Kidney epithelial cell (primary cell): ENCODE data around the gene PLEKHA8. TPM values are rescaled to one million over a fixed set of nuclear protein-coding genes. Genes with fewer than 3 reads are reported as not detected.

Source experiments
- DNase-seq: peaks from one replicate; pipeline ENCODE4 v3.0.0-alpha.2; 2010; ENCODE audit warnings: low read depth
- H3K27me3 ChIP-seq: 2 replicates; pipeline ENCODE4 v1.6.0; 2011; ENCODE audit warnings: low read length; ENCODE audit not compliant: control insufficient read depth, insufficient read depth
- H3K36me3 ChIP-seq: 2 replicates; pipeline ENCODE4 v1.5.1; 2011; ENCODE audit warnings: low read length; ENCODE audit not compliant: control insufficient read depth, insufficient read depth
- H3K4me3 ChIP-seq: 2 replicates; pipeline ENCODE4 v1.5.1; 2011; ENCODE audit warnings: low read depth, mild to moderate bottlenecking, control low read depth, low read length
- CTCF ChIP-seq: IDR thresholded peaks from 2 replicates; pipeline ENCODE4 v1.5.1; 2011; ENCODE audit warnings: mild to moderate bottlenecking, moderate library complexity, low read length, control low read depth, inconsistent platforms; ENCODE audit not compliant: insufficient read depth, poor library complexity, severe bottlenecking
- total RNA-seq: library from RNA; depleted of rRNA; stranded (reverse); fragments of >200 nt; gene quantifications from 2 replicates; pipeline ENCODE4 v1.2.3, GENCODE V29; 2015

Gene PLEKHA8
- total RNA-seq, 1 donor from 2014 or later = 22.7 TPM

DNA sequence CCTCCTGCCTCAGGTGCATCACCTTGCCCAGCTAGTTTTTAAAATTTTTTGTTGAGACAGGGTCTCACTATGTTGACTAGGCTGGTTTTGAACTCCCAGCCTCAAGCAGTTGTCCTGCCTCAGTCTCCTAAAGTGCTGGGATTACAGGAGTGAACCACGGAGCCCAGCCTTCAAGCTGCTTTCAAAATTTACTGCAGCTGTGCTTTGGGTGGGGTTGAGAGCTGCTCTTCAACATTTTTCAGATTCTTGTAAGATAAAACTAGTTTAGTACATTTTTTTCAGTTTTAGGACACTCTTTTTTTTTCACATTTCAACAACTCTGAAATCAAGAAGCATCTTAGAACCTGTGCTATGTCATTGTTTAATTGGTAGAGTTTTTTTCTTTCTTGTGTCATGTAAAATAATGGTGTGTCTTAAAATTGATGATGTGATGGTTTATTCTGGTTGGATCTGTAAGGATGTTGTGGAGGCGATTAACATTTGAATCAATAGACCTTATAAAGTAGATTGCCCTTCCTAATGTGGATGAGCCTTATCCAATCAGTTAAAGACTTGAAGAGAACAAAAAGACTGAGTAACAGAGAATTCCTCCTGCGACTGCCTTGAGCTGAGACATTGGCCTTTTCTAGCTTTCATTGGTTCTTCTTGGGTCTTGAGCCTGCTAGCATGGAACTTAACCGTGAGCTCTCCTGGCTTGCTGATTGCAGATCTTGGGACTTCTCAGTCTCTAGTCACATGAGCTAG lies 13.5 kb downstream of the PLEKHA8 start:
- peaks cover 2% of the 10 kb centered on the region for H3K36me3 ChIP-seq
- H3K27me3 ChIP-seq = no peaks in the 10 kb centered on the region
- no peak for TF ChIP-seq CTCF
- DNase-seq = no peak
- no peak overlapping the region for H3K4me3 ChIP-seq

- no peak for TF ChIP-seq CTCF
- peaks cover 2% of the 10 kb centered on the region for H3K36me3 ChIP-seq
- no peak overlapping the region for H3K4me3 ChIP-seq
- DNase-seq = no peak
- no peaks in the 10 kb centered on the region for H3K27me3 ChIP-seq
Observed at GRCh38 chr7:30046127-30046770, 18.0 kb downstream of the PLEKHA8 start.

DNA sequence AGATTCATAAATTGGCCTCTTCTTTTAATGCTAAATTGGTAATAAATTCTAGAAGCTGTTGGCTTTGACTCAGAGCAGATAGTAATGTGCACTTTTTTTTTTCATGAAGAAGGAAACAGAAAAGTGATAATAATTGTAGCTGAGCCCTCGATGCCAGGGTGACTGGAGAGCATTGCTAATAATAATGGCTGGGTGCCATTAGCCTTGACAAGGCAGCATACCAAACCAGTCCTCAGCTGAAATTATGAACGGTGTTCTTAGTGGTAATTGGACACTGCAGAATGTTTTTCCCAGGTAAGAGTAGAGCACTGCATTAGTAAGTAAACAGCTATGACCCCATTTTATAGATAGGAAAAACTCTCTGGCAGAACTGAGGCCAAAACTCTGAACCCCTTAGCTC lies 18.9 kb downstream of the PLEKHA8 start:
- DNase-seq = no peak
- H3K4me3 ChIP-seq = no peak overlapping the region
- peaks cover 2% of the 10 kb centered on the region for H3K36me3 ChIP-seq
- TF ChIP-seq CTCF = no peak
- no peaks in the 10 kb centered on the region for H3K27me3 ChIP-seq

DNA sequence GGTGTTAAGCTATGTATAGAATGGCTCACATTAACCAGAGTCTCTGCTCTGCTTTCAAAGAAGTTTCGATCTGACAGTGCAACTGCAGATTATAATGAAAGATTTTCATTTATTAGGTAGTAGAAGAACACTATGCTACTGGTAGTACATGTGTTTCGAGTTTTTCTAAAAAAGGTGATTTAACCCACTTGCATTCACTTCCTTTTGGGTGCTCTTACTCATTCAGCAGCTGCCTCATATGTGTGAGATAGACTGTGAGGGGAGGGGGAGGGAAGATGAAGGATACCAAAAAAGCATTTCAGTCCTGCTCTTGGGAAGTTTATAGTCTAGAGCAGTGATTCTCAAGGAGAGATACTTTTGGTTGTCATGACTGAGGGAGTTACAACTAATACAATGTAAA lies 20.4 kb downstream of the PLEKHA8 start:
- DNase-seq = no peak
- Histone ChIP-seq H3K27me3 (no peaks in the 10 kb centered on the region), H3K4me3 (no peak overlapping the region), H3K36me3 (peaks cover 2% of the 10 kb centered on the region)
- TF ChIP-seq CTCF = no peak

DNA sequence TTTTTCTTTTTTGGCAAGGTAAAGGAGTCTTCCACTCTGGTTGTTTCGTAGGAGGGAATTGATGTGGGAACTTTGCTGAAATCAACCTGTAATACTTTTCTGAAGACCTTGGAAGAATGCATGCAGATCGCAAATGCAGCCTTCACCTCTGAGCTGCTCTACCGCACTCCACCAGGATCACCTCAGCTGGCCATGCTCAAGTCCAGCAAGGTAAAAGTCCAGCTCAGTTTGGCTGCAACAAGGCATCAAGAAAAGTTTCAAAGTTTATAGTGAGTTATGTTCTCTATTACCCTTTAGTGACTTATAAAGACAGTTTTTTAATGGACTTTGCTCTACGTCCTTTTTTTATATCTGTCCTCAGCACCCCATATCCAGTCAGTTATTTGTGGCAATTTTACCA lies 21.0 kb downstream of the PLEKHA8 start:
- H3K4me3 ChIP-seq = no peak overlapping the region
- no peak for TF ChIP-seq CTCF
- no peak for DNase-seq
- H3K27me3 ChIP-seq = no peaks in the 10 kb centered on the region
- H3K36me3 ChIP-seq = peaks cover 2% of the 10 kb centered on the region

GRCh38 chr7:30053068-30053467 lies 24.9 kb downstream of the PLEKHA8 start:
- no peak overlapping the region for H3K4me3 ChIP-seq
- no peak for TF ChIP-seq CTCF
- DNase-seq = no peak
- no peaks in the 10 kb centered on the region for H3K27me3 ChIP-seq
- no peaks in the 10 kb centered on the region for H3K36me3 ChIP-seq
